WTC11 (cell line): ENCODE results near the gene CAMKMT. TPM values are rescaled to one million over a fixed set of nuclear protein-coding genes. Genes with fewer than 3 reads are reported as not detected.

Source experiments
- ATAC-seq: fragments of 200-7000 bp; cut with Tn5 transposase; 2 replicates; pipeline ENCODE4 v1.10.0; 2021; ENCODE audit warnings: mild to moderate bottlenecking, moderate library complexity
- CTCF ChIA-PET: fragments of 300-600 bp; sonication (Branson Sonifier 250); formaldehyde crosslinking; loops from one replicate; lab custom pipeline; 2021; ENCODE audit warnings: antibody characterized with exemption; lab: Charles Lee
- POLR2A ChIA-PET: fragments of 350-600 bp; sonication (Branson Sonifier 250); formaldehyde crosslinking; loops from one replicate; lab custom pipeline; 2021; ENCODE audit warnings: antibody characterized with exemption; lab: Charles Lee
- DNase-seq: peaks from one replicate; pipeline ENCODE4 v3.0.0; 2021; ENCODE audit warnings: low spot score
- H3K27ac Mint-ChIP-seq: 2 replicates; pipeline ENCODE4 v1.8.0; 2021; ENCODE audit warnings: mixed read lengths
- H3K27me3 Mint-ChIP-seq: 2 replicates; pipeline ENCODE4 v1.8.0; 2021; ENCODE audit warnings: low read depth, mild to moderate bottlenecking, moderate library complexity, mixed read lengths
- H3K36me3 Mint-ChIP-seq: 2 replicates; pipeline ENCODE4 v1.8.0; 2021; ENCODE audit warnings: mixed read lengths
- H3K4me1 Mint-ChIP-seq: 2 replicates; pipeline ENCODE4 v1.8.0; 2022; ENCODE audit warnings: mixed read lengths
- H3K4me3 Mint-ChIP-seq: 2 replicates; pipeline ENCODE4 v1.8.0; 2021; ENCODE audit warnings: mild to moderate bottlenecking, moderate library complexity, mixed read lengths
- H3K9me3 Mint-ChIP-seq: 2 replicates; pipeline ENCODE4 v1.8.0; 2021; ENCODE audit warnings: mixed read lengths
- ATF1 ChIP-seq: sonication (generic); formaldehyde crosslinking; IDR thresholded peaks from 2 replicates; pipeline ENCODE4 v1.8.1; 2023; ENCODE audit warnings: mild to moderate bottlenecking, moderate library complexity, missing genetic modification reagents
- CREB1 ChIP-seq: sonication (generic); formaldehyde crosslinking; IDR thresholded peaks from 2 replicates; pipeline ENCODE4 v1.8.0; 2023; ENCODE audit warnings: mild to moderate bottlenecking, missing genetic modification reagents
- EMX1 ChIP-seq: fragments of 250-450 bp; sonication (Bioruptor Pico); IDR thresholded peaks from 2 replicates; pipeline ENCODE4 v1.8.0; 2021; ENCODE audit warnings: mild to moderate bottlenecking
- GRHL2 ChIP-seq: fragments of 250-450 bp; sonication (Bioruptor Pico); IDR thresholded peaks from 2 replicates; pipeline ENCODE4 v1.8.0; 2022; ENCODE audit warnings: mild to moderate bottlenecking, moderate library complexity; ENCODE audit not compliant: insufficient replicate concordance, severe bottlenecking
- GTF2I ChIP-seq: fragments of 250-450 bp; sonication (Bioruptor Pico); conservative IDR thresholded peaks from 2 replicates; pipeline ENCODE4 v1.4.0; 2021; ENCODE audit warnings: mild to moderate bottlenecking
- HMGA2 ChIP-seq: fragments of 250-450 bp; sonication (Bioruptor Pico); IDR thresholded peaks from 2 replicates; pipeline ENCODE4 v1.4.0; 2021; ENCODE audit warnings: mild to moderate bottlenecking, moderate library complexity
- JAZF1 ChIP-seq: fragments of 250-450 bp; sonication (Bioruptor Pico); IDR thresholded peaks from 2 replicates; pipeline ENCODE4 v1.9.0; 2021; ENCODE audit warnings: moderate library complexity, mild to moderate bottlenecking, inconsistent platforms
- JUN ChIP-seq: sonication (generic); formaldehyde crosslinking; IDR thresholded peaks from 2 replicates; pipeline ENCODE4 v1.8.0; 2023; ENCODE audit warnings: mild to moderate bottlenecking, missing genetic modification reagents
- MXD4 ChIP-seq: fragments of 250-450 bp; sonication (Bioruptor Pico); IDR thresholded peaks from 2 replicates; pipeline ENCODE4 v1.8.0; 2021; ENCODE audit warnings: mild to moderate bottlenecking, moderate library complexity, borderline replicate concordance
- MYBL2 ChIP-seq: sonication (generic); formaldehyde crosslinking; IDR thresholded peaks from 2 replicates; pipeline ENCODE4 v1.8.1; 2023; ENCODE audit warnings: mild to moderate bottlenecking, moderate library complexity, missing genetic modification reagents
- OVOL2 ChIP-seq: fragments of 250-450 bp; sonication (Bioruptor Pico); IDR thresholded peaks from 2 replicates; pipeline ENCODE4 v1.9.0; 2021; ENCODE audit warnings: mild to moderate bottlenecking, borderline replicate concordance
- RELA ChIP-seq: sonication (generic); formaldehyde crosslinking; IDR thresholded peaks from 2 replicates; pipeline ENCODE4 v1.8.1; 2022; ENCODE audit warnings: missing genetic modification reagents, mild to moderate bottlenecking, borderline replicate concordance
- ZBTB21 ChIP-seq: sonication (generic); formaldehyde crosslinking; IDR thresholded peaks from 2 replicates; pipeline ENCODE4 v1.8.1; 2023; ENCODE audit warnings: mild to moderate bottlenecking, missing genetic modification reagents, borderline replicate concordance
- ZNF416 ChIP-seq: fragments of 250-450 bp; sonication (Bioruptor Pico); IDR thresholded peaks from 2 replicates; pipeline ENCODE4 v1.9.0; 2021; ENCODE audit warnings: mild to moderate bottlenecking, inconsistent platforms
- ZNF671 ChIP-seq: fragments of 250-450 bp; sonication (Bioruptor Pico); IDR thresholded peaks from 2 replicates; pipeline ENCODE4 v1.8.0; 2021; ENCODE audit warnings: mild to moderate bottlenecking
- total RNA-seq: library from RNA; stranded (reverse); gene quantifications from 3 replicates; pipeline ENCODE4 v1.2.3, GENCODE V29; 2021
- TF ChIP-seq, protein P1 (sequence below): sonication (generic); formaldehyde crosslinking; IDR thresholded peaks from 2 replicates; pipeline ENCODE4 v1.8.0; 2022; ENCODE audit warnings: missing genetic modification reagents
- TF ChIP-seq, protein P2 (sequence below): fragments of 250-450 bp; sonication (Bioruptor Pico); IDR thresholded peaks from 2 replicates; pipeline ENCODE4 v1.8.0; 2021; ENCODE audit warnings: mild to moderate bottlenecking
- TF ChIP-seq, protein P3 (sequence below): sonication (generic); formaldehyde crosslinking; IDR thresholded peaks from 2 replicates; pipeline ENCODE4 v1.8.1; 2023; ENCODE audit warnings: mild to moderate bottlenecking, missing genetic modification reagents, borderline replicate concordance
- TF ChIP-seq, protein P4 (sequence below): fragments of 200-600 bp; IDR thresholded peaks from 2 replicates; pipeline ENCODE4 v1.8.0; 2022; ENCODE audit warnings: antibody characterized with exemption

CAMKMT gene
- total RNA-seq, 1 experiment from 2014 or later, result 20.6 TPM

DNA sequence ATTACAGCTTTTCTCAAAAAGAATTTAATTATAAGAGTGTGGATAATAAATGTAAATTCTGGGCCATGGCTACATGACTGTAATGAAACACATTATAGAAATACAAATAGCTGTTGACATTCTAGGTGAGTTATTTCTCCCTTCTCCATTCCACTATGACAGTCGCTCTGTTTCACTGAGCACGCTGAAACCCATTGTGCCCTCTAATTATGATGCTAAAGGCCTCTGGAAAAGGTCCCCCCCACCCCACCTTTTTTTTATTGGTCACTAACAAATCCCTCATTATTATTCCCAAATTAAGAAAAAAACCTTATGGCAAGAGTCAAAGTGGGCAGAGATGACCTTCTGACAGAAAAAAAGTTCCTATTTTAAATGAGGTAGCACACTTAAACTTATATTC is 294.7 kb downstream of the CAMKMT start (continued):
- TF ChIP-seq, protein P1, sequence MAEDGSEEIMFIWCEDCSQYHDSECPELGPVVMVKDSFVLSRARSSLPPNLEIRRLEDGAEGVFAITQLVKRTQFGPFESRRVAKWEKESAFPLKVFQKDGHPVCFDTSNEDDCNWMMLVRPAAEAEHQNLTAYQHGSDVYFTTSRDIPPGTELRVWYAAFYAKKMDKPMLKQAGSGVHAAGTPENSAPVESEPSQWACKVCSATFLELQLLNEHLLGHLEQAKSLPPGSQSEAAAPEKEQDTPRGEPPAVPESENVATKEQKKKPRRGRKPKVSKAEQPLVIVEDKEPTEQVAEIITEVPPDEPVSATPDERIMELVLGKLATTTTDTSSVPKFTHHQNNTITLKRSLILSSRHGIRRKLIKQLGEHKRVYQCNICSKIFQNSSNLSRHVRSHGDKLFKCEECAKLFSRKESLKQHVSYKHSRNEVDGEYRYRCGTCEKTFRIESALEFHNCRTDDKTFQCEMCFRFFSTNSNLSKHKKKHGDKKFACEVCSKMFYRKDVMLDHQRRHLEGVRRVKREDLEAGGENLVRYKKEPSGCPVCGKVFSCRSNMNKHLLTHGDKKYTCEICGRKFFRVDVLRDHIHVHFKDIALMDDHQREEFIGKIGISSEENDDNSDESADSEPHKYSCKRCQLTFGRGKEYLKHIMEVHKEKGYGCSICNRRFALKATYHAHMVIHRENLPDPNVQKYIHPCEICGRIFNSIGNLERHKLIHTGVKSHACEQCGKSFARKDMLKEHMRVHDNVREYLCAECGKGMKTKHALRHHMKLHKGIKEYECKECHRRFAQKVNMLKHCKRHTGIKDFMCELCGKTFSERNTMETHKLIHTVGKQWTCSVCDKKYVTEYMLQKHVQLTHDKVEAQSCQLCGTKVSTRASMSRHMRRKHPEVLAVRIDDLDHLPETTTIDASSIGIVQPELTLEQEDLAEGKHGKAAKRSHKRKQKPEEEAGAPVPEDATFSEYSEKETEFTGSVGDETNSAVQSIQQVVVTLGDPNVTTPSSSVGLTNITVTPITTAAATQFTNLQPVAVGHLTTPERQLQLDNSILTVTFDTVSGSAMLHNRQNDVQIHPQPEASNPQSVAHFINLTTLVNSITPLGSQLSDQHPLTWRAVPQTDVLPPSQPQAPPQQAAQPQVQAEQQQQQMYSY (CRISPR knock-in tag), result no peak
- TF ChIP-seq JUN (CRISPR knock-in tag) (no peak), JAZF1 (CRISPR knock-in tag) (no peak)

DNA sequence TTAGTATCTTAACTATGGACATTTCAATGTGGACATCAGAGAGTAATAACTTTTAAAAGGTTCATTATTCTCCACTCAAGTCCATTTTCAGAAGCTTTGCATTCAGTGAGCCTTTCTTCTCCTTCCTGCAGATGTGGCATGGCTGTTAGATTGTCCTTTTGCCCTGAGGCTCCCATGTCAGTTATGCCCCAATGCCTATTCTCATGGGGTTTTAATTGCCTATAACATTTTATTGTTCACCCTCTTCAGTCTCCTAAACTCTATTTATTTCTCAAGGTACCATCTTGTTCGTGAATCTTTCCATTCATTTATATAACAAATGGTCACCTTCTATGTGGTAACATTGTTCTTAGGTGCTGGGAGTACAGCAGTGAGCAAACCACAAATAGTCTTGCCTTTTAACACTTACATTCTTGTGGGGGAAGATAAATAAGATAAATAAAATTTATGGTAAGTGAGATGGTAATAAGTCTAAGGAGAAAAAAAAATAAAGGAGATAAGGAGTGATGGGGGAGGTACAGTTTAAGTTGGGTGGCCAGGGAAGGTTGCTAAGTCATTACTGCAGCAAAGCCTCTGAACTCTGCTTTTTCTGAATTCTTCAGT is 301.8 kb downstream of the CAMKMT start:
- no peak for ATAC-seq
- H3K4me1 Mint-ChIP-seq, result peaks cover 4% of the 10 kb centered on the region
- CTCF ChIA-PET, result interaction anchor here (1.1 kb wide), 1 partner anchor 20 kb away, joined by 3 read pairs; no protein-coding TSS in a partner anchor
- H3K36me3 Mint-ChIP-seq, result no peaks in the 10 kb centered on the region
- no peak overlapping the region for H3K27ac Mint-ChIP-seq
- H3K27me3 Mint-ChIP-seq, result no peaks in the 10 kb centered on the region
- H3K9me3 Mint-ChIP-seq, result no peaks in the 10 kb centered on the region
- POLR2A ChIA-PET, result no interaction called here
- no peak overlapping the region for H3K4me3 Mint-ChIP-seq
- no peak for DNase-seq
- TF ChIP-seq ZNF416, result no peak
- TF ChIP-seq CREB1 (CRISPR knock-in tag), result no peak
- TF ChIP-seq, protein P2, sequence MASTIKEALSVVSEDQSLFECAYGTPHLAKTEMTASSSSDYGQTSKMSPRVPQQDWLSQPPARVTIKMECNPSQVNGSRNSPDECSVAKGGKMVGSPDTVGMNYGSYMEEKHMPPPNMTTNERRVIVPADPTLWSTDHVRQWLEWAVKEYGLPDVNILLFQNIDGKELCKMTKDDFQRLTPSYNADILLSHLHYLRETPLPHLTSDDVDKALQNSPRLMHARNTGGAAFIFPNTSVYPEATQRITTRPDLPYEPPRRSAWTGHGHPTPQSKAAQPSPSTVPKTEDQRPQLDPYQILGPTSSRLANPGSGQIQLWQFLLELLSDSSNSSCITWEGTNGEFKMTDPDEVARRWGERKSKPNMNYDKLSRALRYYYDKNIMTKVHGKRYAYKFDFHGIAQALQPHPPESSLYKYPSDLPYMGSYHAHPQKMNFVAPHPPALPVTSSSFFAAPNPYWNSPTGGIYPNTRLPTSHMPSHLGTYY (CRISPR knock-in tag), result no peak
- TF ChIP-seq MYBL2 (CRISPR knock-in tag), result no peak
- TF ChIP-seq, protein P3, sequence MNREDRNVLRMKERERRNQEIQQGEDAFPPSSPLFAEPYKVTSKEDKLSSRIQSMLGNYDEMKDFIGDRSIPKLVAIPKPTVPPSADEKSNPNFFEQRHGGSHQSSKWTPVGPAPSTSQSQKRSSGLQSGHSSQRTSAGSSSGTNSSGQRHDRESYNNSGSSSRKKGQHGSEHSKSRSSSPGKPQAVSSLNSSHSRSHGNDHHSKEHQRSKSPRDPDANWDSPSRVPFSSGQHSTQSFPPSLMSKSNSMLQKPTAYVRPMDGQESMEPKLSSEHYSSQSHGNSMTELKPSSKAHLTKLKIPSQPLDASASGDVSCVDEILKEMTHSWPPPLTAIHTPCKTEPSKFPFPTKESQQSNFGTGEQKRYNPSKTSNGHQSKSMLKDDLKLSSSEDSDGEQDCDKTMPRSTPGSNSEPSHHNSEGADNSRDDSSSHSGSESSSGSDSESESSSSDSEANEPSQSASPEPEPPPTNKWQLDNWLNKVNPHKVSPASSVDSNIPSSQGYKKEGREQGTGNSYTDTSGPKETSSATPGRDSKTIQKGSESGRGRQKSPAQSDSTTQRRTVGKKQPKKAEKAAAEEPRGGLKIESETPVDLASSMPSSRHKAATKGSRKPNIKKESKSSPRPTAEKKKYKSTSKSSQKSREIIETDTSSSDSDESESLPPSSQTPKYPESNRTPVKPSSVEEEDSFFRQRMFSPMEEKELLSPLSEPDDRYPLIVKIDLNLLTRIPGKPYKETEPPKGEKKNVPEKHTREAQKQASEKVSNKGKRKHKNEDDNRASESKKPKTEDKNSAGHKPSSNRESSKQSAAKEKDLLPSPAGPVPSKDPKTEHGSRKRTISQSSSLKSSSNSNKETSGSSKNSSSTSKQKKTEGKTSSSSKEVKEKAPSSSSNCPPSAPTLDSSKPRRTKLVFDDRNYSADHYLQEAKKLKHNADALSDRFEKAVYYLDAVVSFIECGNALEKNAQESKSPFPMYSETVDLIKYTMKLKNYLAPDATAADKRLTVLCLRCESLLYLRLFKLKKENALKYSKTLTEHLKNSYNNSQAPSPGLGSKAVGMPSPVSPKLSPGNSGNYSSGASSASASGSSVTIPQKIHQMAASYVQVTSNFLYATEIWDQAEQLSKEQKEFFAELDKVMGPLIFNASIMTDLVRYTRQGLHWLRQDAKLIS (CRISPR knock-in tag), result no peak
- no peak for TF ChIP-seq ZNF671 (CRISPR knock-in tag)
- no peak for TF ChIP-seq RELA (CRISPR knock-in tag)
- no peak for TF ChIP-seq HMGA2 (CRISPR knock-in tag)
- no peak for TF ChIP-seq ZBTB21 (CRISPR knock-in tag)
- no peak for TF ChIP-seq OVOL2
- TF ChIP-seq GRHL2 (CRISPR knock-in tag), result no peak
- no peak for TF ChIP-seq ATF1 (CRISPR knock-in tag)
- TF ChIP-seq MXD4 (CRISPR knock-in tag), result no peak
- TF ChIP-seq, protein P4, sequence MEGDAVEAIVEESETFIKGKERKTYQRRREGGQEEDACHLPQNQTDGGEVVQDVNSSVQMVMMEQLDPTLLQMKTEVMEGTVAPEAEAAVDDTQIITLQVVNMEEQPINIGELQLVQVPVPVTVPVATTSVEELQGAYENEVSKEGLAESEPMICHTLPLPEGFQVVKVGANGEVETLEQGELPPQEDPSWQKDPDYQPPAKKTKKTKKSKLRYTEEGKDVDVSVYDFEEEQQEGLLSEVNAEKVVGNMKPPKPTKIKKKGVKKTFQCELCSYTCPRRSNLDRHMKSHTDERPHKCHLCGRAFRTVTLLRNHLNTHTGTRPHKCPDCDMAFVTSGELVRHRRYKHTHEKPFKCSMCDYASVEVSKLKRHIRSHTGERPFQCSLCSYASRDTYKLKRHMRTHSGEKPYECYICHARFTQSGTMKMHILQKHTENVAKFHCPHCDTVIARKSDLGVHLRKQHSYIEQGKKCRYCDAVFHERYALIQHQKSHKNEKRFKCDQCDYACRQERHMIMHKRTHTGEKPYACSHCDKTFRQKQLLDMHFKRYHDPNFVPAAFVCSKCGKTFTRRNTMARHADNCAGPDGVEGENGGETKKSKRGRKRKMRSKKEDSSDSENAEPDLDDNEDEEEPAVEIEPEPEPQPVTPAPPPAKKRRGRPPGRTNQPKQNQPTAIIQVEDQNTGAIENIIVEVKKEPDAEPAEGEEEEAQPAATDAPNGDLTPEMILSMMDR, result no peak
- TF ChIP-seq GTF2I (CRISPR knock-in tag), result no peak
- no peak for TF ChIP-seq EMX1 (CRISPR knock-in tag)
